Measurements from ENCODE around the gene SLCO2A1.

Gene SLCO2A1

DNA sequence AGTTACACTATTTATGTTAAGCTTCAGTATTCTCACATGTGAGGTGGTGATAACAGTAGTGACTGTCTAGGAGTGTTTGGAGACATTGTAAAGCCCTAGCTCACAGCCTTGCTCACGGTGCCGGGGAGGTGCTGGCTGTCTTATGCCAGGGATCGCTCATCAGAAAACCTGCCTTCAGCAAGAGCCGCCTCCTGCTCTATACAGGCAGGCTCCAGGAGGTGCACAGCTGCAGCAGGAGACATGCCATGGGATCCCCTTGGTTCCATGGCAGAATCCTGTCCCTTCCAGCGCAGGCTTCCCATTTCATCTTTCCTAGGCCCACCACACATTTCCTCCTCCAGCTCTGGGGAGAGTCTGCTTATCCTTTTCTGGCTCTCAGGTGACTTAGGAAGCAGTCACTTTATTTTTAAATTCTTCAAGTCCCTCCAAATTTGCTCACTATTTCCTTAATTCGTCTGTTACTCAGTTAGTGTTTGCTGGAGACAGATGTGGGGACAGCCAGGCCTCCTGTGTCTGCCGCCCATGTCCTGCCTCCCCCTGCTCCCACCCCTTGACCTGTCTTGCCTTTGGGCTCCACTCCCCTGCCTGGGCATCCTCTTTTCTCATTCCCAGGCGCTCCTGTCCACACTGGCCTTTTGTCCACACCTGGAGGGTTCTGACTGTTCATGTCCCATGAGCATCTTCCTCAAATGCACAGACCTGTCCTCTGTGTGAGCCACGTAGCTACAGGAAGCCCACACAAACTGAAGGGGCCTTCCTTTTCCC is 31.7 kb downstream of the SLCO2A1 start:
- no peak for DNase-seq

DNA sequence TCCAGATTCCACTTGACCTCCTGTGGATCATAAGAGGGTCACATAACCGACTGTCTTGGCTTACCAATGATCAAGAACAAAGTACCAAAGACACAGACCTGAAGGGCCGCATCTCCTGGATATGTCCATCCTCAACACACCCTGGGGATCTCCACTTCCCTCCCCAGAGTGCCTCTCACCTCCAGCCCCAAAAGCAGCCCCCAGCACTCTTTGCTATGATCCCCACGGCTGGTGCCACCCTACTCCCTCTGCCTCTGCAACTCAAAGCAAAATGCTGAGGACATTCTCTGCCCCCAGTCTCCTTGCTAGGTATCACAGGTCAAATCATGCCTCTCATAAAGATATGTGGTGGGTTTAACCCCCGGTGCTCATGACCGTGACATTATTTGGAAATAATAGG is 32.7 kb downstream of the SLCO2A1 start:
- DNase-seq = no peak

DNA sequence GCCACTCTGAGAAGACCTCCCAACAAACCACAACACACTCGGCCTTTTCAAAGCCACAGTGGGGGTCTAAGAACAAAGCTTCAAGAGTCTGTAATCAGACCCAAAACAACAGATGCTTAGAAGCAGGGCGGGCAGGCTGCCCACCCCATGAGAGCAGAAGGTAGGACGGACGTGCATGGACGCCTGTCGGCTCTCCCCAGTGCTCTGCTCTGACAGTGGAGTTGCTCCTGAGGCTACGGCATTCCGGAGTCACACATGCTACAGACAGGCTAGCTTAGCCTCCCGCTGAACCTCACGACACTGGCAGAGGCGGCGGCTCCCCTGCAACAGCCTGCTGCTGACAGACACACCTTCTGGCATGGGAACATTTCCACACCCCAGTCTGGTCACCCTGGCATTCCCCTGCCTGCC is 33.5 kb downstream of the SLCO2A1 start:
- DNase-seq = no peak

DNA sequence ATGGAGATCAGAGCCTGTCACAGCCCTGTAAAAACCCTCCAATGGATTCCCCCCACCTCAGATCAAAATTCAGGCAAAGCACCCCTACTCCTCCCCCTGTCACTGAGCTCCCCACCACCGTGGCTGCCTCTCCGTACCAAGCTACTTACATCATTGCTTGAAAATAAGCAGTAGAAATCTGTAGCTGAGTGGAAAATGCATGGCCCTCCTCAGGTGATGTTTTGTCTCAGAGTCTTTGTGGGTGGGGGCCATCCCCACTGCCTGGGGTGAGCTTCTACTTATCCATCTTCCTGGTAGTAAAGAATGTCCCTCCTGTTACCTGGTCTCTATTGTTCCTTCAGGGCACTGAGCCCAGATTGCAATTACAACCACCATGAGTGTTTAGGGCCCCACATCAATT is 34.5 kb downstream of the SLCO2A1 start:
- no peak for DNase-seq

DNA sequence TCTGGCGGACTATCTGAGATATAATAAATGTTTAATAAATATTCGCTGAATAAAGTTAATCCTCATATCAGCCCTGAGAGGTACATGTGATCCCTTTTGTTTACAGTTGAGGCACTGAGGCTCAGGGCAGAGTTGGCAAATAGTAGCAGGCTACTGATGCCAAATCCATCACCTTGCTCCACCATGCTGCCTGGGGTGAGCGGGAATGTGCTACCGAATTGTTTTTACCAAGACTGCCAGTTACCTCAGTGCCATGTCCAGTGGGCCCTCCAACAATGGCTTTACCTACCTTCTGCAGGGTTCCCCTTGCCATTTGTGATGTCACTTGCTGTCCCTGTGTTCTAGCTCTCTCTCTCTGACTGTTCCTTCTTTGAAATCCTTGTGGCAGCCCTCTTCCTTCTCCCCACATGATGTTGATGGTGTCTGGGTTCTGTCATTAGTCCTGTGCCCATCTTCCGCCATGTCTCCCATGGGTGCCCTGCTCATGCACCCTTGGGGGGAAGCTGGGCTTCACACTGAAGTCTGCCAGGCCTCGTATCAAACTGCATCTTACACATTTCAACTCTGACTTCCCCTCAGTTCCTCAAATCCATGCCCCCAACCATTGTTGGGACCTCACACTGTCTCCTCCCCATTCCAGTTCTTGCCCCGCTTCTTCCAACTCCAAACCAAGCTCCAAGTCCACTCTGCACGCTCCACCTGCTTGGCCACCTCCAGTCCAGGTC is 35.4 kb downstream of the SLCO2A1 start:
- no peak for DNase-seq

DNA sequence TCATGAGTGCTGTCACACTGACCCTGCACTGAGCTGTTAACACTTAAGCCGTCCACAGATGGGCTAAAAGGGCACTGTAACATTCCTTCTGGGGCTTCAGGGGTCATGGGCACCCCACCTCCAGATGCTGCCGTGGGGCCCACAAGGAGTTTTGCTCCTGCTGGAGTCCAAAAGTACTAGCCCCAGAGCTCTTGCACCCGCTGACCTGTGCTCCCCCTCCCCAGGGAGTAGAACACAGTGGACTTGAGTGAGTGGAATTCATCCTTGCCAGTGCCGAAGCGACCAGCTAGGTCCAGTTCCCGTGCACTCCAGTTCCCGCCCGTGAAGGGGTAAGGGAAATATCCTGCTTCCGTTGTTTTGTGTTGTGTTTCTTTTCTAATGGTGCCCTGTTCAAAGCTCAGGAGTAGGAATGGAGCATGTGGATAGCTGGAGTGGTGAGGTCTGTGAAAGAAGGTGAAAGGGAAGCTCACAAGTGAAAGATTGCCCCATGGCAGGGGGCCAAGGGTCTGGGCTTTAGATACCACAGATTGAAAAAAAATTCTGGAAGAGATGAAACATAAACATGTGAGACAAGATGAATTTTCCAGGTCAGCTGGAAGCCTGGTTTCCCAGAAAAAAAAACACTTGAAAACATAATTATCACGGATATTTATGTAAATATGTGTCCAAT is 36.6 kb downstream of the SLCO2A1 start:
- DNase-seq = no peak

DNA sequence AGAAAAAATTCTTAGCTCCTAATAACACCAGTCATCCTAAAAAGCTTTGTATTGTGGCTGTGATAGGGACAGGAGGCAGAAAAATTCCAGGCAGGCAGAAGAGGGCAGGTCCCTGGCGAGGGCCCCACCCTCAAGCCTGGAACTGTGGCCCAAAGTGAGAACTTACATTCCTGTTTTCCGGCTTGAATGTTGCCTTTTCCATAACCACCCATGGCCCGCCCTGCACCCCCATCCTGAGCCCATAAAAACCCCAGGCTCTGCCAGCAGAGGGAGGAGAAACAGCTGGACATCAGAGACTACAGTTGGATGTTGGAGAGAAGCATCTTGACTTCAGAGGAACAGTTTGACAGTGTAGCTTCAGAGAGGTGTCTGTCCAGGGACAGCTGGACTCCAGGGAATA is 37.3 kb downstream of the SLCO2A1 start:
- no peak for DNase-seq

DNA sequence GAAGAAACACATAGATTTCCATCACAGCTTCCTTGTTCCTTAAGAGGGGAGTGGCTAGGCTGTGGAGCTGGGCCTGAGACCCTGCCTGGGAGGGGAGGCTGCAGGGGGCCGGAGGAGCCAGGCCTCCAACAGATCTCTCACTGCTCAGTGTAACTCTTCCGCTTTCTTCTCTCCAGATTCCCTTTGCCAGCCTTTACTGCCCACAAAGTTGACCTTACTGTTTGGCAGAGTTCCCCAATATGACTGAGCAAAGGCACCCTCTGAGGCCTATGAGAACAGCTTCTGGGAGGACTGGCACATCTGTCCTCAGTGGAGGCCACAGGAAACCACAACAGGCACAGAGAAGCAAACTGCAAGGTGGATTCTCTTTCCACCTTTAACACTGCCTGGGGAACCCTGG is 38.1 kb downstream of the SLCO2A1 start:
- no peak for DNase-seq

DNA sequence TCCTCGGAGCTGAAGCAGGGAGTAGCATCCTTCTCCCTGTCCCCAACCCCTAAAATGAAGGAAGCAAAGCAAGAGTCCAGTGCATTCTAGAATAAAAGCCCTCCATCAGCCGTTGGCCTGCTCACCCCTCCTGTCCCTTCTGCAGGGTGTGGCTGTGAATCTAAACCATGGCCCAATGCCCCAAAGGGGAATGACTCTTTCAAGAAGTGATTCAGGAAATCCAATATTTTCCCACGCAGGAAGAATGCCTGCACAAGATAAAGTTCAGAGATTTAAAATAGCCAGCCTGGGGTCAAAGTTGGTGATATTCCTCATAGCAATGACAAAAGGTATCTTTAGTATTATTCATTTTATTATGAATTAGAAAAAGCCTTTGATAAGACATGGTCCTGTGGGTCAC is 38.5 kb downstream of the SLCO2A1 start:
- DNase-seq = no peak

DNA sequence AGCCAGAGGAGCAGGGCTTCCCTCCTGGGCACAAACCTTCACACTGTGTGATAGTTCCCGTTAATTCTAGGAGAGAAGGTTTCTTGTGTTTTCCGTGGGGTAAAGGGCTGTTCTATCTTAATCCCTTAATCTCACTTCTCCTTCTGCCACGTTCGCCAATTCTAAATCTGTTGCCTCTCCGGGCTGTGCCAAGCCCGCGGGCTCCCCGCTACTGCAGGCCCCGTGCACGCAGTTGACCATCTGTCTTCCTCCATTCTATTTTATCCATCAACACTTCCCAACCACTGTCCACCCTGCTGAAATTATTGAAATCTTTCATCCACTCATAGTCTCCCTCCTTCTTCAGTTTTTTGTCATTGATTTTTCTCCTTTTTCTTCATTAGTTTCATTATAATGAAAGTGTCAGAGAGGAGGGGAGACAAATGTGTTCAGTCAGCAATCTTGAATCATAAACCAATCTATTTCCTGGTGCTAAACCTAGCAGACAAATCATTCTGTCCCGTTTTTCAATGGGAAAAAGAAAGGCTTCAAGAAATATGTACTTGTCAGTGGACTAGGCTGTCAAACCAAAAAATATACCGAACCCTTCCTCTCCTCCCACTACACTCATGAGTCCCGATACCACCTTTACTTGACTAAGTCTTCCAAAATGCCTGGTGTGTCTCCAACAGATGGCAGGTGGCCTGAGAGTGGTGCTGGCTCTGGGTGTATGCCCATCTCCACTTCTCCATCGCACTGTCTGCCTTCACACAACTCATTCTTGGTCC is 39.6 kb downstream of the SLCO2A1 start:
- no peak for DNase-seq

DNA sequence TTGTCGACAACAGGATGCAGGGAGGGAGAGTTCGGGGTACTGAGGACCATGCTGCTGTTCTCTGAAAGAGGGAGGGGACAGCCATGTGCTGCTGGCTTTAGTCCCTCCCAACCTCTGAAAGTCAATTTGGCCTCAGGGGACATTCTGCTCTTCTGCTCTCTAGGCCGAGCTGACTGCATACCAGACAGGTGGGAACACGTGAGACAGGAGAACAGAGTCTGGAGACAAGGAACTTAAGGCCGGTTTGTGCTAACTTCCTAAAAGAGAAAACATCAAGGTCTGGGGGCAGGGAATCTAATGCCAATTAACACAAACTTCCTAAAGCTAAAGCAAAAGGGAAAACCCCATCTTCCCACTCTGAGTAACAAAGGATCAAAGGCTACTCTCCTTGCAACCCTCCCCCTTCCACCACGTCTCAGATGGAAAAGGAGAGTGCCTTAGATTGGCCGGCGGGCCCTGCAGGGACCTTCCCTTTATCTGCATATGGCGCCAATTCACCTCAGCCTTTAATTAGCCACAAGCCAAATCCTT is 41.0 kb downstream of the SLCO2A1 start:
- no peak for DNase-seq

DNA sequence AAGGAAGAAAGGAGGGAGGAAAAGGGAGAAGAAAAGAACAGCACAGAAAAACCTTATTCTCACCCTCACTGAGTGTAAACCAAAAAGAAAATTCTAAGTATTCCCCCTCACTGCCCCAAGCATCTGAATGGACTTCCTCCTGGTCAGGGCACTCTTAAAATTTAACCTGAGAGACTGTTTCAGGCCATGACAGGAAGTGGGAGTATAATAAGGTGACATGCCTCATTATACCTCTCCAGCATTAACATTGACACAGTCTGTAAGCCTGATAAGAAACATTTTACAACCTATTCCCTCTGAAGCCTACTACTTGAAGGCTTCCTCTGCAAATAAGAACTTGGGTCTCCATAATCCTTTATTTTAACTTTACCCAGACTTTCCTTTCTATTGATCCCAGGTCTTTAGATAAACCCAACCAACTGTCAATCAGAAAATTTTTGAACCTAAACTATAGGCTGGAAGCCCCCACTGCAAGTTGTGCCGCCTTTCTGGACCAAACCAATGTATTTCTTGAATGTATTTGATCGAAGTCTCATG is 41.7 kb downstream of the SLCO2A1 start:
- no peak for DNase-seq

DNA sequence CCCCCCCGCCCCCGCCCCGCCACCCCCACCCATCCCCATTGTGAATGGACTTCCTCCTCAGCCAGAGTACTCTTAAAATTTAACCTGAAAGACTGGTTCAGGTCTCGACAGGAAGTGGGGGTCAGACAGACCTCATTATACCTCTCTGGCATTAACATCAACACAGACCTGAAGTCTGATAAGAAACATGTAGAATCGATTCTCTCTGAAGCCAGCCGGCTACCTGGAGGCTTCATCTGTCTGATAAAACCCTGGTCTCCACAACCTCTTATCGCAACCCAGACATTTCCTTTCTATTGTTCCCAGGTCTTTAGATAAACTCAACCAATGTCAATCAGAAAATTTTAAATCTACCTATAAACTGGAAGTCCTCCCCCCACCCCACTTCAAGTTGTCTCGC is 42.6 kb downstream of the SLCO2A1 start:
- no peak for DNase-seq

DNA sequence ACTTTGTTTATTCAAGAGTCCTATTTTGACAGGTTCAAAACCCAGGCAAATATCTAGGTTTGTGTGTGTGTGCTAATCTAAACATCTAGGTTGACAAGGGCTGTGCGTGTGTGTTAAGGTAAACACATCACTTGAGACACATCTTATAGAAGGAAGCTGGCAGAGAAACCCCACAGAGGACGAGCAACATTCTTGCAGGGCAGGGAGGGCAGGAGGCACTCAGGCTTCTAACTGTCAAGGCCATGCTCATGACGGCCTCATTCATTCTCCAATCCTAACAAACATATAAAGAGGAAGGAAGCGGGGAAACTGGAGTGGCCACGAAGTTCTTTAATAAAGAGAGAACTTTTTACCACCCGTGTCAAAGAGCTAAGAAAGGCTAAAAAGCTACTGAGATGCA is 43.4 kb downstream of the SLCO2A1 start:
- DNase-seq = no peak

DNA sequence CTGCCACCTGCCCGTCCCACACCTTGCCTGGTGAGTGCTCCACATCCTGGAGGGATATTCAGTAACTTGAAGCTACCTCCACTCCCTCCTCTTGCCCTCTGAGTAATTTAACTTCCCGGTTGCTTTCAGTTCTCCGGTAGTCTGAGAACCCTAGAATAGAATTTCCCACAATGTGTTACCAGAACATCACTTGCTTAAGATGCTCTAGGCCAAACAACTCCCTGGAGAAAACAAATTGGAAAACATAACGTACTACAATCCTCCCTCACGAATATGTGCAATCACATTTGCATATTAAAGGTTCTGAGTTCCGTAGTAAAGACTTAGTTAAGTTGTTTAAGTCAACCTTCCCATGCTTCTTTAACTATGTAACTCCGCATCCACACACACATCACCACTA is 44.8 kb downstream of the SLCO2A1 start:
- no peak for DNase-seq

DNA sequence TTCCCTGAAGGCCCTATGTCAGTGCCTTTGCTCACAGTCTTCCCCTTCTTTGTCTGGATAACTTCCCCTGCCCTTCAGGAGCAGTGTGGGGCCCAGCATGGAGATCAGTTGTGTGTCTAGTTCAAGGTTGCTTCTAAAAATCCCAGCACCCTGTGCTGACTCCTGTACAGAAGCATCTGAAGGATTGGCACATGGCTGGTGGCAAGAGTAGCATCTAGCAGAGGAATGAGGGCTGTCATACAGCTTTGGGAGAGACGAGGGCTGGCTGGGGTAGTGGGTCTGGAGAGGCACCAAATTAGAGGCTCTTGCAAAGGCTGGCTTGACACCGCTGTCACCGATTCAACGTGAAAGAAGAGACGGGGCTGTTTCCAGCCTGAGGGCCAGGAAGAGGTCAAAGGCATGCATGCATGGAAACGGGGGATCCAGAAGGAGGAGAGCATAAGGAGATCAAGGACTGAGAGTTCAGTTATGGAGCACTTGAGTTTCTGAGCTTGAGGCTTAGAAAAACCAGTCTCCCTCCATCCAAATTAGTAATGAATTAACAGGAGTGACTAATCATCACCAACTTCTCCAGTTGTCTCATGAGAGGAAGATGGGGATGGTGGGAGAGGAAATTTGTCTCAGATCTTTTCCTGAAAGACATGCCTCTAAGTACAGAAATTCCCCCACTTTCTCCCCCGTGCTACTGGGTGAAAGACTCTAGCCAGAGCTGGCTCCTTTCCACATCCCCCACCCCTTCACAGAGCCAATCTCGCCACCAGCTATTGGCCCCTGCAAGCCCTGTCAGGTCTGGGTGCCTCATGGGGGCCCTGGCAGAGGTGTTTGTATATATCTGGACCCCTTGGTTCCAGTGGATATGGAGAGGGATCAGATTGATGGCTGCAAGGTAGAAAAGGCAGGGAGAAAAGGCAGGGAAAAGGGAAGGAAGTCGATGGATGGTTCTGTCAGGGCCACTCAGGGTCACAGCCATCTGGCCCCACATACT is 45.9 kb downstream of the SLCO2A1 start:
- DNase-seq = no peak

DNA sequence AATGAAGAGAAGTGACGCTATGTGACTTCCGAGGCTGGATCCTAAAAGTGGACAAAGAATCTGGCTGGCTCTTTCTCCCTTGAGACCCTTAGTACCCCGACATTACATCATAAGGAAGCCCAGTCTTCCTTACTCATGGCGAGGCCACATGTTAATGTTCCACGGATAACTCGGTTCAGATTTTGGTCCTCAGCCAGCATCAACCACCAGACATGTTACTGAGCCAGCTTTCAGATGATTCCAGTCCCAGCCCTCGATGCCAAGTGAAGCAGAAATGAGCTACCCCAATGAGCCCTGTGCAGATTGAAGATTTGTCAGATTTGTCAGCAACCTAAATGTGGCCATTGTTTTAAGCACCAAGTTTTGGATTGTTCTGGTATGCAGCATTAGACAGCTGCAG is 46.6 kb downstream of the SLCO2A1 start:
- no peak for DNase-seq

DNA sequence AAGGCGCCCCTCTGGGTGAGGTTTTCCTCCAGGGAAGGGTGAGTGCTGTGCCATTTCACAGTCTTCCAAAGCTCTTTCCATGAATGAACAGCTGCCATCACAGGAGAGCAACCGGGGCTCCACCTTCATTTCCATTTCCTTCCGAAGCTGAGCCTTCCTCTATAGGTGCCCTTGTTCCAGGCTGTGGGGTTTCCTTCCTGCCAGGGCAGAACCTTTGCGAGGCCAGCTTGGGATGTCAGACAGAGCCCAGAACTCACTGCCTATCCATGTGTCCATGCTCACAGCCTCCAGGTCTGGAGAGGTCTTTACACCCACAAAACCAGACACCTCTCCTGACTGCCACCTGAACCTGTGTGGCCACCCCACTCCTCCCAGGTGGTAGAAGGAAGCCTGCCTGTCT is 49.2 kb downstream of the SLCO2A1 start:
- no peak for DNase-seq

DNA sequence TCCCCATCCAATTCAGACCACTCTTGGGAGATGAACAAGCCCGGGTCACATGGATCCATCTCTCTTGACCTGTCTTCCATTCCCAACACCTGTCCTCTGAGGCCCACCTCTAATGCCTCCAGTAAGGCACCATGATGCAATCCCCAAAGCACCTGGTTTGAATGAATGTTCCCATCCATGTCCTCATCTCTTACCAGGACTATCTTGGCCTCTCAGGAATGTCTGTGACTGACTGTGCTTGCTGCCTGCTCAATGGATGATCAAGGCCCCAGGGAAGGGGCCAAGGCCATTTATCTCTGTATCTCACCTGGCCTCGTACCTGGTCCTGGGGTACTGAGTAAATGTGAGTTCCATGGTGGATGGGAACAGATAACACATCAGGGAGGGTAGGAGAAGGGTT is 49.7 kb downstream of the SLCO2A1 start:
- DNase-seq = no peak

DNA sequence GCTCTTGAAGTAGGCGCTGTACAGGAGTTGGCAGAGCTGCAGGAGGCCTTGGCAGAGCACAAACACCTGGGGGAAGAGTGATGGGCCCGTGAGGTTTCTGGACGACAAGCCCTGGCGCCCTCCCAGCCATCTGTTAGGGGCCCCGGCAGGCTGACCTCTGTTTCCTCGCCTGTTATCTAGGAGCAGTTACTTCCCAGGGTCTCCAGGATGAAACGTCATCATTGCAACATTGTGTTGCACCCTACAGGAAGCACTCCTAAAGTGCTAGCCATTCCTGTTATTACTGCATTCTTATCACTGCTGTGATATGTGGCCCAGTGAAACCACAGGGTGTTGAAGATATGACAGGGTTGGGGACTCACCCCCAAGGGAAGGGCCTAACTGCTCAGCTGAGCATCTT is 50.2 kb downstream of the SLCO2A1 start:
- no peak for DNase-seq

DNA sequence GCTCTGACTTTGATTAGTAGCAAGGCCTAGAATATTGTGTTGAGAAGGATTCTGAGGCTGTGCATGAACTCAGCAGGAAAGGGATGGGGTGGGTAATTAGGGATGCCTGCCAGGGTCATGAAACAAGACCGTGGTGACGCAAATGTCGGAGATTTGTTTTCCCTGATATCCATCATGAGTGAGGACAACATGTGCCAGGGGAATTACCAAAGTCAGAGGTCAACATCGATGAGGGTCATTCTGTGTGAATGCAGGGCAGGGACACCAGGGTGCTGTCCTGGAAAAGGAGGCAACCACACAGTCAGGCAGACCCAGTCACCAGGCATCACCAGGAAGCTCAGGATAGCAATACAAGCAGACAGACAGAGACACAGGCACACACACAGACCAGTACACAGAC is 52.2 kb downstream of the SLCO2A1 start:
- DNase-seq = no peak

Data from CD4-positive, alpha-beta T cell treated with Interleukin-17A for 4 hours (primary cell).